HCT116 (cell line): ENCODE data around the gene ZNF581. TPM values are rescaled to one million over a fixed set of nuclear protein-coding genes. Genes with fewer than 3 reads are reported as not detected.

ENCODE experiments used
- ATAC-seq: fragments of 200-7000 bp; cut with Tn5 transposase; 2 replicates; pipeline ENCODE4 v1.9.1; 2020; ENCODE audit warnings: mild to moderate bottlenecking, moderate library complexity
- BruUV-seq: library from RNA; stranded (reverse); fragments of 400-500 nt; replicated peaks from 2 replicates; lab custom pipeline; 2021; lab: Mats Ljungman, UMichigan
- CTCF ChIA-PET: fragments of 300-600 bp; sonication (Branson Sonifier 250); formaldehyde crosslinking; loops from one replicate; lab custom pipeline; 2021; ENCODE audit warnings: antibody characterized with exemption; lab: Charles Lee
- POLR2A ChIA-PET: fragments of 300-600, 350-600 bp; sonication (Branson Sonifier 250); formaldehyde crosslinking; loops from one replicate; lab custom pipeline; 2021; ENCODE audit warnings: antibody characterized with exemption; lab: Charles Lee
- RAD21 ChIA-PET, 2 experiments: fragments of 300-600 bp; sonication (Branson Sonifier 250); formaldehyde crosslinking; loops; one replicate each; lab custom pipeline; 2023; ENCODE audit warnings: low total read pairs in 2 of 2; ENCODE audit not compliant: uncharacterized antibody in 2 of 2, unreplicated experiment in 2 of 2, low non-redundant PET in 1 of 2; lab: Charles Lee
- DNase-seq: peaks from one replicate; pipeline ENCODE4 v3.0.0-alpha.2; 2010; ENCODE audit warnings: low read depth, low spot score
- H2AFZ ChIP-seq: fragments of 200-600 bp; shearing (Covaris generic), sonication (generic); 2 replicates; pipeline ENCODE4 v1.6.1; 2017; ENCODE audit warnings: low read depth, mixed run types, mixed read lengths, antibody characterized with exemption, low read length; ENCODE audit not compliant: poor library complexity, severe bottlenecking
- H3K27ac ChIP-seq: 2 replicates; pipeline ENCODE4 v1.5.1; 2012; ENCODE audit warnings: low read depth, low read length
- H3K27me3 ChIP-seq: fragments of 200-600 bp; sonication (generic); 2 replicates; pipeline ENCODE4 v1.6.1; 2016; ENCODE audit warnings: mixed run types, low read length, mixed read lengths; ENCODE audit not compliant: insufficient read depth
- H3K36me3 ChIP-seq, 2 experiments: fragments of 200-500 bp in 1 of 2; fragments of 200-600 bp in 1 of 2; sonication (Bioruptor generic) in 1 of 2; sonication (generic) in 1 of 2; 2 replicates each; pipeline versions ENCODE4 v1.5.1 to v1.6.1; 2014 to 2016; ENCODE audit warnings: low read length in 2 of 2, inconsistent platforms in 1 of 2, mixed read lengths in 1 of 2, mixed run types in 1 of 2; ENCODE audit not compliant: insufficient read depth in 2 of 2, control insufficient read depth in 1 of 2
- H3K4me1 ChIP-seq, 2 experiments: fragments of 200-600 bp in 1 of 2; sonication (generic) in 1 of 2; 2 replicates each; pipeline versions ENCODE4 v1.5.1 to v1.6.1; 2012 to 2017; ENCODE audit warnings: low read length in 2 of 2, inconsistent platforms in 1 of 2, mild to moderate bottlenecking in 1 of 2, mixed read lengths in 1 of 2, mixed run types in 1 of 2, moderate library complexity in 1 of 2; ENCODE audit not compliant: insufficient read depth in 2 of 2, control insufficient read depth in 1 of 2
- H3K4me2 ChIP-seq: fragments of 200-600 bp; sonication (generic); 2 replicates; pipeline ENCODE4 v1.6.1; 2017; ENCODE audit warnings: mixed run types, low read length, mixed read lengths
- H3K4me3 ChIP-seq, 2 experiments: fragments of 200-600 bp in 1 of 2; sonication (generic) in 1 of 2; replicated peaks in 1 of 2; 2 replicates each; pipeline ENCODE4 v1.5.1; 2011 to 2016; ENCODE audit warnings: low read length in 2 of 2, control low read depth in 1 of 2, low read depth in 1 of 2, mild to moderate bottlenecking in 1 of 2, mixed read lengths in 1 of 2, mixed run types in 1 of 2
- H3K79me2 ChIP-seq: fragments of 200-600 bp; sonication (generic); 2 replicates; pipeline ENCODE4 v1.6.1; 2017; ENCODE audit warnings: mild to moderate bottlenecking, mixed run types, low read length, moderate library complexity, mixed read lengths; ENCODE audit not compliant: insufficient read depth
- H3K9ac ChIP-seq: fragments of 200-600 bp; sonication (generic); 2 replicates; pipeline ENCODE4 v1.6.1; 2016; ENCODE audit warnings: low read length, mixed read lengths
- H3K9me2 ChIP-seq: fragments of 200-600 bp; sonication (generic), shearing (Covaris generic); 2 replicates; pipeline ENCODE4 v1.6.1; 2017; ENCODE audit warnings: mixed run types, mild to moderate bottlenecking, moderate library complexity; ENCODE audit not compliant: insufficient read depth
- H3K9me3 ChIP-seq, 2 experiments: fragments of 200-500 bp in 1 of 2; fragments of 200-600 bp in 1 of 2; sonication (Bioruptor generic) in 1 of 2; sonication (generic) in 1 of 2; 2 replicates each; pipeline ENCODE4 v1.6.1; 2014 to 2017; ENCODE audit warnings: low read length in 2 of 2, mixed read lengths in 2 of 2, inconsistent platforms in 1 of 2, low read depth in 1 of 2, mild to moderate bottlenecking in 1 of 2, mixed run types in 1 of 2, moderate library complexity in 1 of 2; ENCODE audit not compliant: control insufficient read depth in 1 of 2, insufficient read depth in 1 of 2
- H4K20me1 ChIP-seq: fragments of 200-600 bp; sonication (generic), shearing (Covaris generic); 2 replicates; pipeline ENCODE4 v1.6.1; 2017; ENCODE audit warnings: mixed run types, mild to moderate bottlenecking, moderate library complexity; ENCODE audit not compliant: insufficient read depth
- EZH2phosphoT487 ChIP-seq: fragments of 200-600 bp; IDR thresholded peaks from 2 replicates; pipeline ENCODE4 v1.6.1; 2018; ENCODE audit warnings: antibody characterized with exemption, borderline replicate concordance
- JUND ChIP-seq: IDR thresholded peaks from 2 replicates; pipeline ENCODE4 v1.6.1; 2012
- POLR2AphosphoS5 ChIP-seq: IDR thresholded peaks from 2 replicates; pipeline ENCODE4 v1.6.1; 2011; ENCODE audit warnings: mild to moderate bottlenecking, low read depth, low read length, moderate library complexity
- TCF7L2 ChIP-seq: IDR thresholded peaks from 2 replicates; pipeline ENCODE4 v1.7.0; 2011; ENCODE audit warnings: borderline replicate concordance, inconsistent platforms; ENCODE audit not compliant: insufficient read depth, insufficient read length; ENCODE audit errors: extremely low read depth
- YY1 ChIP-seq: IDR thresholded peaks from 2 replicates; pipeline ENCODE4 v1.6.1; 2011; ENCODE audit warnings: low read length, low read depth, moderate library complexity, mild to moderate bottlenecking; ENCODE audit not compliant: insufficient replicate concordance; ENCODE audit errors: extremely low read depth
- intact Hi-C: fragments of 100-400 bp; cut with micrococcal nuclease; formaldehyde crosslinking; loops from 2 replicates; pipeline ENCODE4 v1.10.0; 2022
- total RNA-seq: library from RNA; stranded (reverse); gene quantifications from one replicate; pipeline ENCODE4 v1.2.1, GENCODE V29; 2021; ENCODE audit not compliant: unreplicated experiment
- TF ChIP-seq, protein P1 (sequence below): IDR thresholded peaks from 2 replicates; pipeline ENCODE4 v1.6.1; 2012; ENCODE audit warnings: low read depth

Gene ZNF581
- total RNA-seq, 1 experiment from 2014 or later, result 44.4 TPM

DNA sequence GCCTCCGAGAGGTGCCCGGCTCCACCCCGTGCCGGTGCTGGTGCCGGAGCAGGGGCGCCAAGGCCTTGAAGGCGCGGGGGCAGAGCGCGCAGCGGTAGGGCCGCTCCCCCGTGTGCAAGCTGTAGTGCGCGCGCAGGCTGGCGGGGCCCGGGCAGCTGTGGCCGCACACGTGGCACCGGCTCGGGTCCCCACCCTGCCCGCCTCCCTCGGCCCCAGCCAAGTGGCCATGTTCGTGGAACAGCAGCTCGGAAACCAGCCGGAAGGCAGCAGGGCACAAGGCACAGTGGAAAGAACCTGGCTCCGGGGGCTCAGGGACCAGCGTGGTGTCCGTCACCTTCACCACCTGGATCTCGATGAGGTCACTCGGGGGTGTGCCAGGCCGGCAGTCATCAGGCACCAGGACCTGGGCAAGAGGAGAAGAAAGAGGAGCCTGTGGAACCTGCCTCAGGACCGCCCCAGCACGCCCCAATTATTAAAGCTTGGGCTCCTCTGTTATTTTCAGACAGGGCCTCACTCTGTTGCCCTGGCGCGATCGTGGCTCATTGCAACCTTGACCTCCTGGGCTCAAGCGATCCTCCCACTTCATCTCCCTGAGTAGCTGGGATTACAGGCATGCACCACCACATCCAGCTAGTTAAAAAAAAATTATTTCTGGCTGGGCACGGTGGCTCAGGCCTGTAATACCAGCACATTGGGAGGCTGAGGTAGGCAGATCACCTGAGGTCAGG lies 21.0 kb upstream of the ZNF581 start:
- no TSS peak for BruUV-seq
- POLR2A ChIA-PET, result interaction anchor here (0.6 to 0.8 kb wide), 2 partner anchors 12 to 138 kb away, joined by 3 read pairs; partner anchors contain the start of gene NAT14
- RAD21 ChIA-PET, result no interaction called here

More for the DNA sequence above, 21.0 kb upstream of the ZNF581 start:
- no peaks in the 10 kb centered on the region for H3K79me2 ChIP-seq
- CTCF ChIA-PET, result no interaction called here
- intact Hi-C loops, result no loop called here
- no peaks in the 10 kb centered on the region for H4K20me1 ChIP-seq
- no peak overlapping the region for H3K4me2 ChIP-seq
- H2AFZ ChIP-seq, result no peak overlapping the region
- ATAC-seq (no peak), DNase-seq (no peak)
- no peaks in the 10 kb centered on the region for H3K27me3 ChIP-seq
- peaks cover 8 to 14% of the 10 kb centered on the region in 2 experiments; a peak in 3 of 4 replicates for H3K4me1 ChIP-seq
- no peaks in the 10 kb centered on the region for H3K9me3 ChIP-seq
- TF ChIP-seq EZH2phosphoT487, result no peak
- TF ChIP-seq JUND, result no peak
- TF ChIP-seq, protein P1, sequence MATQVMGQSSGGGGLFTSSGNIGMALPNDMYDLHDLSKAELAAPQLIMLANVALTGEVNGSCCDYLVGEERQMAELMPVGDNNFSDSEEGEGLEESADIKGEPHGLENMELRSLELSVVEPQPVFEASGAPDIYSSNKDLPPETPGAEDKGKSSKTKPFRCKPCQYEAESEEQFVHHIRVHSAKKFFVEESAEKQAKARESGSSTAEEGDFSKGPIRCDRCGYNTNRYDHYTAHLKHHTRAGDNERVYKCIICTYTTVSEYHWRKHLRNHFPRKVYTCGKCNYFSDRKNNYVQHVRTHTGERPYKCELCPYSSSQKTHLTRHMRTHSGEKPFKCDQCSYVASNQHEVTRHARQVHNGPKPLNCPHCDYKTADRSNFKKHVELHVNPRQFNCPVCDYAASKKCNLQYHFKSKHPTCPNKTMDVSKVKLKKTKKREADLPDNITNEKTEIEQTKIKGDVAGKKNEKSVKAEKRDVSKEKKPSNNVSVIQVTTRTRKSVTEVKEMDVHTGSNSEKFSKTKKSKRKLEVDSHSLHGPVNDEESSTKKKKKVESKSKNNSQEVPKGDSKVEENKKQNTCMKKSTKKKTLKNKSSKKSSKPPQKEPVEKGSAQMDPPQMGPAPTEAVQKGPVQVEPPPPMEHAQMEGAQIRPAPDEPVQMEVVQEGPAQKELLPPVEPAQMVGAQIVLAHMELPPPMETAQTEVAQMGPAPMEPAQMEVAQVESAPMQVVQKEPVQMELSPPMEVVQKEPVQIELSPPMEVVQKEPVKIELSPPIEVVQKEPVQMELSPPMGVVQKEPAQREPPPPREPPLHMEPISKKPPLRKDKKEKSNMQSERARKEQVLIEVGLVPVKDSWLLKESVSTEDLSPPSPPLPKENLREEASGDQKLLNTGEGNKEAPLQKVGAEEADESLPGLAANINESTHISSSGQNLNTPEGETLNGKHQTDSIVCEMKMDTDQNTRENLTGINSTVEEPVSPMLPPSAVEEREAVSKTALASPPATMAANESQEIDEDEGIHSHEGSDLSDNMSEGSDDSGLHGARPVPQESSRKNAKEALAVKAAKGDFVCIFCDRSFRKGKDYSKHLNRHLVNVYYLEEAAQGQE, result no peak
- no peak for TF ChIP-seq POLR2AphosphoS5
- no peak for TF ChIP-seq TCF7L2
- TF ChIP-seq YY1, result no peak
- H3K27ac ChIP-seq, result no peak overlapping the region
- no peaks in the 10 kb centered on the region for H3K9me2 ChIP-seq
- H3K4me3 ChIP-seq, result no peak overlapping the region
- H3K9ac ChIP-seq, result no peak overlapping the region
- 0 out of 4 replicates have a peak, but pooled peaks cover 0 to 3% of the 10 kb centered on the region in 2 experiments for H3K36me3 ChIP-seq
